Measurements from ENCODE around the gene ZNF814.
"Not testable (repeated sequence)": the region's sequence is repeated elsewhere in the genome, so short reads cannot be mapped to it uniquely, and the experiment has no call there.

GRCh38 chr19:57821501-57821900 is 67.3 kb downstream of the ZNF814 start:
- TF ChIP-seq CTCF (conservative IDR thresholded peaks at IDR 0.05 in 1 of 2, IDR thresholded peaks at IDR 0.05 in 1 of 2; ENCODE audit: low read depth in 1 of 2, low read length in 2 of 2); EZH2 (IDR thresholded peaks at IDR 0.05; ENCODE audit: low read length, missing control alignments): not testable (repeated sequence)

Measured in fibroblast of lung (primary cell).